GM19351 (cell line): ENCODE results near the gene ZNF516.

Experiments used
- ATAC-seq: cut with Tn5 transposase; IDR thresholded peaks from one replicate; pipeline ENCODE4 v1.9.1; 2021; ENCODE audit warnings: mild to moderate bottlenecking, moderate library complexity; ENCODE audit not compliant: unreplicated experiment

The ZNF516 gene

DNA sequence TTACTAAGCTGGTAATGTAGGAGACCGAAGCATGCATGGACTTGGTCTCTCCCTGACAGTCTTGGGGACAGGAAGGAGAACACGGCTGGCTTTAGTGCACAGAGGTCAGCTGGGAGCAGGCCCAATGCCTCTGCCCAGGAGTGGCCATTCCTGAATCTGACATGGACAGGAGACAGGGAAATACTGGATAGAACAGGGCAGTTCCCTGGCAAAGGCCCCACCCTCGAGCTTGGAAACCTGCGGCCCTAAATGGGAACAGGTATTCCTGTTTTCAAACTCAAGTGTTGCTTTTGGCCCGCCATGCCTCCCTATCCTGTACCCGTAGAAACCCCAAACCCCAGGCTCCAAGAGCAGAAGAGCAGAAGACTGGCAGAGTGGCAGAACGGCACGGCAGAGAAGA, 107.4 kb downstream of the ZNF516 start:
- ATAC-seq = no peak

GRCh38 chr18:76386886-76387285, 108.2 kb downstream of the ZNF516 start:
- no peak for ATAC-seq

- ATAC-seq = no peak
These were observed 109.0 kb downstream of the ZNF516 start for GRCh38 chr18:76386071-76386470.

- ATAC-seq = no peak
These were observed 109.4 kb downstream of the ZNF516 start for GRCh38 chr18:76385681-76385975.

DNA sequence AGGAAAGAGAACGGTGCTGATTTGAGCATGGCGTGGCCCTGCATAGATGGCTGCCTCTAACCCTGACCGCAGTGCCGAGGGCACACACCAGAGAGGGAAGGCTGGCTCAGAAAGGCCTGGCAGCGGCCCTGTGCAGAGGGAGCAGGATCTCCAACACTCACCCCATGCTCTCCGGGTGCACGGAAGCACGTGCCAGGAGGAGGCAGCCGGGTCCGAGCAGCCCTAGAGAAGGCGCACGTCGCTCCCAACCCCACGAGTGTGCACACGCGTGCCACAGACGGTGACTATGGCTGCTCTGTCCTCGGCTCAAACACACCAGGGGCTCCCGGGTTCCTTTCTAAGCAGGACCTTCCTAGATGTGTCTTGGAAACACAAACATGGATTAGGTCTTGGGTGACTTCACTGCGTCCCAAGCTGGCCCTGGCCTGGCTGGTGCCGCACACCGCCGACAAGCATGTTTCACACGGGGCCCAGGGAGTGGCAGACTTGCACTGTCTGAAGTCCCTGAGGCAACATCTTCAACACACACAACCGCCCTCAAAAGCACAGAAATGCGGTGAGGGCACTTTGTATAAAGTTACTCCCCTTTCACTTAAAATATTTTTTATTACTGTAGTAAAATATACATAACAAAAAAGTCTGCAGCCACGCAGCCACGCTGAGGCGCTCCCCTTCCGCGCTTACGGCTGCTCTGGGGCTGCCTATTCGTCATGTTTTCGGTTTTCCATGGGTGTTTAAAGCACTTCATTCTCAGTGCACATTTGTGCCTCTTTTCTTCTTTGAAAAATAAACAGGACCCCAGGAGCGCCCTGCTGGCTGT, 110.0 kb downstream of the ZNF516 start:
- no peak for ATAC-seq

DNA sequence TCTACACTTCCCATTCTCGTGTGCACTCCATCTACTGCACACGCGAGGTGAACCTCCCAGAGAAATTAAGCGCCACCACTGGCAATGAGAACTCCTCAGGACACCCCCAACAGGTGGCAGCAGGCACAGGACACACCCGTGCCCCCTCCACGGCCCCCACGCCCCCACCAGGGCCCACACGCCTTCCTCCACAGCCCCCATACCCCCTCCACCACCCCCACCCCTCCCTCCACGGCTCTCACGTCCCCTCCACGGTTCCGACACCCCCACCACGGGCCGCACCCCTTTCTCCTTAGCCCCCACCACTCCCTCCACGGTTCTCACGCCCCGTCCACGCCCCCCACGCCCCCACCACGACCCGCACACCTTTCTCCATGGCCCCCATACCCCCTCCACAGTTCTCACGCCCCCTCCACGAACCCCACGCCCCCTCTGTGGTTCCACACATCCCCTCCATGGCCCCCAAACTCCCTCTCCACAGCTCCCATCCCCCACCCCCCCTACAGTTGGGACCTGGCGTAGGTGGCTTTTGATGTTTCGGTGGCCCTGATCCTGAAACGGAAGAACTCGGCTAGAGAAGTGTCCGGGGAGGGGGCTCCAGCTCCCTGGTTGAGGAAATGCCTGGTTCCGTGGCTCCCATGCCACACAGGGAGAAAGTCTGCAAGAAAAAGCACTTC, 110.8 kb downstream of the ZNF516 start:
- ATAC-seq = no peak

- no peak for ATAC-seq
These were observed 111.4 kb downstream of the ZNF516 start for GRCh38 chr18:76383636-76384035.

DNA sequence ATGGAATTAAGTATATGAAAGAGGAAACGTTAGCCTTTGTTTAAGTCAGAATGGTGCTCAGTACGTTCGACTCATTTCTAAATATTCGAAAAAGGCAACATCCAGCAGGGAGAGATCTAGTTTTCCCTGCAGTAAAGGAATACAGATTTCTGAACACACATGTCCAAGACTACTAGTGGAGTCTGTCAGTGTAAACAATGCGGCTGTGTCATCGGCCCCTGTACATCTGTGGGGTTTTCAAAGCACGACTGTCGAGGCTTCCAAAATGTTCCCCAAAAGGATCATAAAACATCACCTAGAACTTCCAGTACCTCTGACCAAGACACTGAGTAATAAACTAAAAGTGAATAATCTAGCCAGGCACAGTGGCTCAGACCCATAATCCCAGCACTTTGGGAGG, 112.8 kb downstream of the ZNF516 start:
- no peak for ATAC-seq

DNA sequence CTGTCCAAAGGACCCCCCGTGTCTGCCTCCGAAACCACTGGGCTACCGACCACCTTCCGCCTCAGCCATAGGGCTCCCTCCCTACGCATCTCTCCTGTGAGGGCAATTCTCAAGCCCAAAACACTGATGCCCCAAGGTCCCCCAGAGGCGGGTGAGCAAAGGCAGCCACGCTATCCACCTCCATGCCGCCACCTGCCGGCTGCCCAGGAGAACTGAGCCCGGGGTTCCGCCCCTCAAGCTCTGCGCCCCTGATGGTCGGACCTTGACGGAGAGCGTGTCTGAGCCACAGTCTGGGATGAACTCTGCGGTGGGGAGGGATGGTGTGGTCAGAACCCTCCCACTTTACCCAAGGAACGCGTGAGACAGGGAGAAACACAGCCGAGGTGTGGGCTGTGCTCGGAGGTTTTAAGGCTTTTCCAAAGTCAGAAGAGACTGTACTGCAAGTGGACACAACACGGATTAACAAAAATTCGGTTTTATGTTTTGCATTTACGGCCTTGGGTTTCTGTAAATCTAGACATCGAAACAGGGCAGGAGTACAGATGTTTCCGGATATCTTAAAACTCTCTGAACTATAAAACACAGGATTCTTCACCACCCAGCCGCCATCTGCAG, 114.1 kb downstream of the ZNF516 start:
- no peak for ATAC-seq

DNA sequence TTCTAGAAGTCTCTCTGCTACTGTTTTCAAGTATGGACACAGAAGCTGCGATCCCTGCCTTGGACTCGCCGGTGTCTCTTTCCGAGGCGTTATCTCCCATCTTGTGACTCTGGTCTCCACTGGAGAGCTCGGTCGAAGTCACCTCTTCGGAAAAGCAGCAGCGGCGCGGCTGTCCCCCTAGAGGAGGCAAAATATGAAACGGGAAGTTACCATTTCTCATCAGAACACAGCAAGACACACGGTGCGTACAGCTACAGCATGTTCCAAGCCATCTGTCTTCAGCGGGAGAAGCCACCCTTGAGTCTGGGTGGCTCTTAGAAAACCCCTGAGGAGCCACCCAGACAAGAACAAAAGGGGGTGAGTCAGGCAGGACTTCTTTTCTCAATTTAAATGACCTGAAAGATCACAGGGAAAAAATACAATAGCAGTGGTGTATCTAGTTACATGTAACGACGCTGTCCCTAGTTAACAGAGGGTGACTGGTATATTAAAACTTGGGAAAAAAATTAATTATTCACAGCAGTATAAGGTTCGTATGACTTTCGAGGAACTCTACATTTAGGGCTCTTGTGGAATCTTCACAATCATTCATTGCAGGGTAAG, 114.8 kb downstream of the ZNF516 start:
- no peak for ATAC-seq

DNA sequence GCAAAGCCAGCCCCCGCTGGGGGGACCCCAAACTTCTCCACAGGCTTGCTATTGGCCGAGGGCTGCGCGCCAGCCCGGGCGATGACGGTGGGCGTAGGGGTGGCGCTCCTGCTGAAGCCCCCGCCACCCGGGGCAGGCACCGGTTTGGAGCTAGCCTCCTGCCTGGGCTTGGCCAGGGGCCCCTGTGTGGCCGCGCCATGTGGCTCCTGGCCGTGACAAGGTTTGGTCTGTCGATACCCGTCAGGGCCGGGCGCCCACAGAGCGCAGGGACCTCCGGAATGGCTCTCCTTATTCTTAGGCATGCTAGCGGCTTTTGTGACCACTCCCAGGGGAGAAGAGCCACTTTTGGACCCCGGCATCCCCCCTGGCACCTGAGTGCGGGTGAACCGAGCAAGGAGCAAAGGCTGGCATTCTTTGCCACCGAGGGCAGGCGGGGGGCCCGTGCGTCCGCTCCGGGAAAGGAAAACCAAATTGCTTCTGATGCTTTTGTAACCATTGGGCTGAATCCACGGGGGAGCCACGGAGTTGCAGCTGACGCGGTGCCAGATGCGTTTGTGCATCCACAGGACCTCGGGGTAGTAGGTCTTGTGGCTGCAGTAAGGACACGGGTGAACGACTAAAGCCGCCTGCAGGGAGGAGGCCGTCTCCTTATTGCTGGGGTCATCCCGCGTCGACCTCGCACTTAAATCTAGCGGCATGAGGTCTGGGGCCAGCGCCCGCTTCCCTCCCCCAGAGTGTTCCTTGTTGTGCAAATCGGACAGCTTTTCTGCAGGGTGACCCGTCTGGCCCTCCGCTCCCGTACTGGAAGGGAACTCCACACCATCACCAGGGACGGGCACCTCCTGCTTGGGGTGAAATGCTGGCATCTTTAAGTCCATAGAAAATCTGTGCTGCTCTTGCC, 115.6 kb downstream of the ZNF516 start:
- ATAC-seq = no peak

GRCh38 chr18:76378526-76379215, 116.4 kb downstream of the ZNF516 start:
- no peak for ATAC-seq

GRCh38 chr18:76377359-76377756, 117.7 kb downstream of the ZNF516 start:
- no peak for ATAC-seq

DNA sequence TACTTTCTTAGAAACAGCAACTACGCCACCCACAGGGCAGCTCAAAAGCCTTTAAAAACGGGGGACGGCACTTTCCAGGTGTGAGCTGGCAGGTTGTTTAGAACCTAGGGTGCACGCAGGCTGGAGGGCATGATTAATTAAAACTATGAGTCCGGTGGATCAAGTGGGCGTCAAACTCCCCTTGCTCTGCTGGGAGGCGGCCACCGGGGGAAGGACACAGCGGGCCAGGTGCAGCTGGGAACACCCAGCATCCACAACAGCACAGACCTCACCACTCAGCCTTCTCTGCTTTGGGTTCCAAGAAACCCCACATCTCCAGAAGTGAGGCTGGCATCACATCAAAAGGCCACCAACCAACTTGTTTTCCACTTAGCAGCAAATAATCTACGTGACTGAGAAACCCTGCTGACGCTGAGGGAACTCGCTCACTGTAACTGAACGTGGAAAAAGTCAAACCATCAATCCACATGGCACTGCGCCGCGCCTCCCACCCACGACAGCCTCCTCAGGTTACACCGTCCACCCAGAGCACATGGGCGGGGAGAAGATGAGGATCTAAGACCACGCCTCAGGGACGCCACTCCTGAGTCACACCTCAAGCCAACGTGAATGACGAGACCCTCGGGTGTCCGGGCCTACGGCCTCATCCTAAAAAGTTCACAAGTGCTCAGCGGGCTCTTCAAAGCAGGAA, 118.2 kb downstream of the ZNF516 start:
- ATAC-seq = no peak

DNA sequence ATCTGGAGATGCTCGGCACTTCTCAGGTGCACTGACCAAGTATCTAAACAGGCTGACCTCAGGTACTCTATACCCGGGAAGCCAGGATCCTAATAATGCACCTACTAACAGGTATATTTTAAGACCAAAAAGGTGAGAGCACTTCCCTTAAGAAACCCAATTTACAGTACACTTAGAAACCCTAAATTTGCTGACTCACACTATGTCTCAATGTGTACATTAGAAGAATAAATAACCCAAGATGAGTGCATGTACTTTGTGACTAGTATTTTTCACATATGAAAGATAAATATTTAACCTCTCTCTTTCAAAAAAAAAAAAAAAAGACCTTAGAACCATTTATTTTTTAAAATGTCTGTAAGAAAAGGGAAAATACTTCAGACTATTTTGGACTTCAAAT, 118.8 kb downstream of the ZNF516 start:
- ATAC-seq = no peak

DNA sequence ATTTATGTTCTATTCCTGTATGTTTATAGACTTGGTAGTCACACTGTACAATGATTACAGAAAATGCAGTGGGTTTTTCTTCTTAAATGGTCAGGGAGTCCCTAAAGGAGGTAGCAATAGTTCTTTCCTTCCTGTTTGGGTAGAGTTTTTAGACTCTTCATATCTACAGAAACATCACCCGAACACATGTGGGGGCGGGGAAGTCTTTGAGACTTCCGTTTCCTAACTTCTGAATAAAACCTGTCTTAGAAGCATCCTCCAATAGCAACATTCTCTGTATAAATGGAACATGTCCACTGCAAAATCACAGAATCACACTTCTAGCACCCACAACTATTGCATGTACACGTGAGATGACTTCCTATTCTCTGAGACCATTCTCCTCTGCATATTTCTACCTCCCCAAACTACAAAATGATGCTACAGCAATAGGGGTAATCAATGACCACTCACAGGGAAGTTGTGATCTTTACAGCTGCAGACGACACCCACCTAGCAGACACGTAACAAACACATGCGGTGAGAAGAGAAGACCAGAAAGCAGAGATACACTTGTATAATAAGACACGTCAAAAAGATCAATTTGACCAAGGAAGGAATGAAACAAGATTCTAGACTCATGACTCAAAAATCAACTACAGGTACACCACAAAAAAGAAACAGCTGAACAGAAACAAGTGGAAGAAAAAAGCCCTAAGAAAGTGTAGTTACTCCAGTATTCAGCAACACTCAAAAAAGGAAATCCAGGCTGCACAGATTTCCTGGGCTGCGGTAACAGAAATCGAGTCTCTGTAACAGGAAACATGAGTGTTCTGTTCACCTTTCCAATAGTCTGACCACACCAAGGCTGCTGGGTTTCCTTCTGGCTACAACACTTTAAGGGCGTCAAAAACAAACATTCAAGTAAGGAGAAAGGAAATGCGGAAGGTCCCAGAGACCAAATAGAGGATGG, 120.4 kb downstream of the ZNF516 start:
- peak; percentile 80 for ATAC-seq

DNA sequence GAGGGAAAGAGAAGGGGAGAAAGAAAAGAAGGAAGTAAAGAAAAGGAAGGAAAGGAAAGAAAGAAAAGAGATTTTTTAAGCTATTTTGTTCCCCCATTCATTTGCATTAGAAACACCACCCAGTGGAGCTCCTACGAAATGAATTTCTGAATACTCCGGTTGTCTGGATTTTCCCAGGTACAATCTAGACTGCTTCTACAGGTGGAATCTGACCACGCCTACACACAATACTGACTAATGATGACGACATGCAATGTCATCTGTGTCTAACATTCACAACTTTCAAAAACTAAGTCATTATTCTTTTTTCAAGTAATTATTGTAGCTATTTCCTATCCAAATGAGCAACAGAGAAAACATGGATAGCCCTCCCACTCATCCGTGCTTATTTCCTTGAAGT, 121.7 kb downstream of the ZNF516 start:
- no peak for ATAC-seq
